T-cell (primary cell): ENCODE data around the gene CCDC63. TPM values are rescaled to one million over a fixed set of nuclear protein-coding genes. Genes with fewer than 3 reads are reported as not detected.

Source experiments
- ATAC-seq, 4 experiments: fragments of 200-7000 bp in 3 of 4; fragments of 150-1000 bp in 1 of 4; cut with Tn5 transposase; replicated peaks in 1 of 4; 1 replicate in 3 of 4; 2 replicates in 1 of 4; pipeline ENCODE4 v1.10.0; 2021; ENCODE audit warnings: moderate library complexity in 3 of 4, mild to moderate bottlenecking in 2 of 4, moderate number of reproducible peaks in 1 of 4
- CTCF ChIA-PET, 2 donors: fragments of 300-600 bp; sonication (Branson Sonifier 250); formaldehyde crosslinking; loops; one replicate each; lab custom pipeline; 2022; ENCODE audit warnings: antibody characterized with exemption in 2 of 2; lab: Charles Lee
- POLR2A ChIA-PET, 2 donors: fragments of 300-600 bp; sonication (Branson Sonifier 250); formaldehyde crosslinking; loops; one replicate each; lab custom pipeline; 2022; ENCODE audit warnings: antibody characterized with exemption in 2 of 2; lab: Charles Lee
- DNase-seq, 35 experiments: peaks; one replicate each; pipeline versions ENCODE4 v3.0.0 to v3.0.0-alpha.2; 2013 to 2023
- H3K27ac ChIP-seq: one replicate; pipeline ENCODE4 v1.5.1; 2013; ENCODE audit warnings: low read length
- H3K27me3 ChIP-seq, 2 experiments: replicated peaks in 1 of 2; 1 replicate in 1 of 2; 2 replicates in 1 of 2; pipeline versions ENCODE4 v1.6.1 to v1.7.0; 2013; ENCODE audit warnings: low read length in 1 of 2, mixed read lengths in 1 of 2; ENCODE audit not compliant: control insufficient read depth in 2 of 2, insufficient read depth in 2 of 2; ENCODE audit errors: extremely low read depth in 1 of 2
- H3K36me3 ChIP-seq, 2 donors: 1 replicate in 1 of 2; 2 replicates in 1 of 2; pipeline versions ENCODE4 v1.6.1 to v1.7.0; 2013; ENCODE audit warnings: low read length in 1 of 2; ENCODE audit not compliant: control insufficient read depth in 2 of 2, insufficient read depth in 1 of 2; ENCODE audit errors: extremely low read depth in 1 of 2
- H3K4me1 ChIP-seq, 2 experiments: 1 replicate in 1 of 2; 2 replicates in 1 of 2; pipeline versions ENCODE4 v1.6.1 to v1.7.0; 2013; ENCODE audit warnings: low read length in 2 of 2, mixed read lengths in 1 of 2; ENCODE audit not compliant: insufficient read depth in 2 of 2, control insufficient read depth in 1 of 2; ENCODE audit errors: extremely low read depth in 1 of 2
- H3K4me3 ChIP-seq, 2 donors: 1 replicate in 1 of 2; 2 replicates in 1 of 2; pipeline versions ENCODE4 v1.5.1 to v1.7.0; 2013; ENCODE audit warnings: mild to moderate bottlenecking in 2 of 2, low read length in 1 of 2, moderate library complexity in 1 of 2; ENCODE audit not compliant: control insufficient read depth in 1 of 2; ENCODE audit errors: extremely low read depth in 1 of 2
- H3K9me3 ChIP-seq: 2 replicates; pipeline ENCODE4 v1.7.0; 2013
- H3K27ac Mint-ChIP-seq, 2 donors: one replicate each; pipeline ENCODE4 v1.8.0; 2020 to 2021; ENCODE audit warnings: mild to moderate bottlenecking in 2 of 2, mixed read lengths in 2 of 2
- H3K27me3 Mint-ChIP-seq, 2 donors: one replicate each; pipeline ENCODE4 v1.8.0; 2021 to 2022; ENCODE audit warnings: mixed read lengths in 2 of 2
- H3K36me3 Mint-ChIP-seq: one replicate; pipeline ENCODE4 v1.8.0; 2021; ENCODE audit warnings: mixed read lengths
- H3K4me1 Mint-ChIP-seq, 3 donors: one replicate each; pipeline ENCODE4 v1.8.0; 2020 to 2022; ENCODE audit warnings: mixed read lengths in 3 of 3, mild to moderate bottlenecking in 1 of 3
- H3K4me3 Mint-ChIP-seq, 3 donors: one replicate each; pipeline ENCODE4 v1.8.0; 2020 to 2022; ENCODE audit warnings: mild to moderate bottlenecking in 3 of 3, mixed read lengths in 3 of 3, moderate library complexity in 3 of 3
- H3K9me3 Mint-ChIP-seq, 3 donors: one replicate each; pipeline ENCODE4 v1.8.0; 2020 to 2022; ENCODE audit warnings: mixed read lengths in 3 of 3
- WGBS: methylation state at CpG from one replicate; pipeline ENCODE4 v1.1.5; 2013; ENCODE audit warnings: missing lambda C conversion rate; ENCODE audit not compliant: insufficient coverage; 5-methylcytosine and 5-hydroxymethylcytosine counted together
- total RNA-seq, 35 experiments: library from RNA in 6 of 35; stranded (reverse) in 6 of 35; fragments of 120-200 nt in 1 of 35; gene quantifications; one replicate each; pipeline versions ENCODE4 v1.2.1 to v1.2.4 and lab custom pipeline; 2013 to 2026

The CCDC63 gene
- total RNA-seq, 5 donors from 2014 or later (not counting 1 experiment from before 2014, with no cell fraction given): not detected

GRCh38 chr12:110845339-110845682 lies 1.5 kb upstream of the CCDC63 start:
- Histone ChIP-seq H3K4me1 (peaks cover 0 to 9% of the 10 kb centered on the region in 2 experiments), H3K27me3 (peaks cover 0 to 41% of the 10 kb centered on the region in 2 experiments), H3K36me3 (no peaks in the 10 kb centered on the region), H3K27ac (no peak overlapping the region), H3K9me3 (no peaks in the 10 kb centered on the region), H3K4me3 (no peak overlapping the region)
- Mint-ChIP-seq H3K27ac (no peak overlapping the region), H3K36me3 (no peaks in the 10 kb centered on the region), H3K4me3 (no peak overlapping the region), H3K9me3 (no peaks in the 10 kb centered on the region), H3K27me3 (peaks cover 22 to 44% of the 10 kb centered on the region in 2 donors), H3K4me1 (peaks cover 0 to 6% (median 3%) of the 10 kb centered on the region in 3 donors)
- DNase-seq (no peak), ATAC-seq (no peak)
- ChIA-PET POLR2A (no interaction called here), CTCF (no interaction called here)
- 86% methylated on average over 2 of the region's 4 CpGs for WGBS

- no peak overlapping the region for H3K27ac Mint-ChIP-seq
- ATAC-seq (no peak), DNase-seq (no peak)
- H3K36me3 Mint-ChIP-seq: no peaks in the 10 kb centered on the region
- no peak overlapping the region for H3K4me3 ChIP-seq
- peaks cover 0 to 9% of the 10 kb centered on the region in 2 experiments for H3K4me1 ChIP-seq
- no peak overlapping the region for H3K4me3 Mint-ChIP-seq
- no peaks in the 10 kb centered on the region for H3K9me3 ChIP-seq
- H3K36me3 ChIP-seq: no peaks in the 10 kb centered on the region
- peaks cover 0 to 6% (median 3%) of the 10 kb centered on the region in 3 donors for H3K4me1 Mint-ChIP-seq
- H3K27me3 Mint-ChIP-seq: peaks cover 30 to 59% of the 10 kb centered on the region in 2 donors
- POLR2A ChIA-PET: no interaction called here
- CTCF ChIA-PET: no interaction called here
- H3K27ac ChIP-seq: no peak overlapping the region
- no peaks in the 10 kb centered on the region for H3K9me3 Mint-ChIP-seq
- peaks cover 0 to 45% of the 10 kb centered on the region in 2 experiments for H3K27me3 ChIP-seq
- 100% methylated on average over 2 of the region's 6 CpGs for WGBS
Measured at GRCh38 chr12:110848314-110848923, 1.6 kb downstream of the CCDC63 start.

GRCh38 chr12:110849221-110849620 lies 2.4 kb downstream of the CCDC63 start:
- Mint-ChIP-seq H3K4me3 (no peak overlapping the region), H3K4me1 (peaks cover 0 to 6% (median 3%) of the 10 kb centered on the region in 3 donors), H3K27me3 (peaks cover 34 to 62% of the 10 kb centered on the region in 2 donors), H3K9me3 (no peaks in the 10 kb centered on the region), H3K27ac (no peak overlapping the region), H3K36me3 (no peaks in the 10 kb centered on the region)
- no peak overlapping the region for H3K4me3 ChIP-seq
- ATAC-seq: no peak
- CTCF ChIA-PET: interaction anchor here in 1 of 2 donors (0.6 kb wide), 1 partner anchor 417 kb away, joined by 13 read pairs; no protein-coding TSS in a partner anchor
- no peaks in the 10 kb centered on the region for H3K9me3 ChIP-seq
- no peaks in the 10 kb centered on the region for H3K36me3 ChIP-seq
- 71% methylated on average over 1 of the region's 4 CpGs for WGBS
- H3K4me1 ChIP-seq: peaks cover 0 to 9% of the 10 kb centered on the region in 2 experiments
- H3K27ac ChIP-seq: no peak overlapping the region
- H3K27me3 ChIP-seq: peaks cover 0 to 46% of the 10 kb centered on the region in 2 experiments
- no peak for DNase-seq
- POLR2A ChIA-PET: no interaction called here

- ChIA-PET POLR2A (no interaction called here), CTCF (interaction anchor here in 1 of 2 donors (0.6 kb wide), 1 partner anchor 416 kb away, joined by 13 read pairs; no protein-coding TSS in a partner anchor)
- Histone ChIP-seq H3K27ac (no peak overlapping the region), H3K4me1 (peaks cover 0 to 9% of the 10 kb centered on the region in 2 experiments), H3K9me3 (no peaks in the 10 kb centered on the region), H3K27me3 (peaks cover 0 to 46% of the 10 kb centered on the region in 2 experiments), H3K4me3 (no peak overlapping the region), H3K36me3 (no peaks in the 10 kb centered on the region)
- Mint-ChIP-seq H3K27ac (no peak overlapping the region), H3K36me3 (no peaks in the 10 kb centered on the region), H3K4me1 (peaks cover 0 to 6% (median 3%) of the 10 kb centered on the region in 3 donors), H3K9me3 (no peaks in the 10 kb centered on the region), H3K4me3 (no peak overlapping the region), H3K27me3 (peaks cover 30 to 56% of the 10 kb centered on the region in 2 donors)
- 100% methylated on average over 2 of the region's 5 CpGs for WGBS
- no peak for DNase-seq
- ATAC-seq: no peak
Measured at GRCh38 chr12:110849748-110850403, 3.1 kb downstream of the CCDC63 start.

GRCh38 chr12:110850762-110851161 lies 4.0 kb downstream of the CCDC63 start:
- no peak overlapping the region for H3K4me3 Mint-ChIP-seq
- CTCF ChIA-PET: no interaction called here
- H3K4me1 ChIP-seq: peaks cover 0 to 9% of the 10 kb centered on the region in 2 experiments
- no peak overlapping the region for H3K27ac Mint-ChIP-seq
- H3K4me3 ChIP-seq: no peak overlapping the region
- DNase-seq (no peak), ATAC-seq (no peak)
- H3K36me3 ChIP-seq: no peaks in the 10 kb centered on the region
- peaks cover 0 to 6% (median 3%) of the 10 kb centered on the region in 3 donors for H3K4me1 Mint-ChIP-seq
- H3K9me3 Mint-ChIP-seq: no peaks in the 10 kb centered on the region
- 57% methylated on average over 5 of the region's 5 CpGs for WGBS
- H3K36me3 Mint-ChIP-seq: no peaks in the 10 kb centered on the region
- H3K27me3 Mint-ChIP-seq: peaks cover 30 to 49% of the 10 kb centered on the region in 2 donors
- no peaks in the 10 kb centered on the region for H3K9me3 ChIP-seq
- no peak overlapping the region for H3K27ac ChIP-seq
- POLR2A ChIA-PET: no interaction called here
- peaks cover 0 to 40% of the 10 kb centered on the region in 2 experiments for H3K27me3 ChIP-seq

GRCh38 chr12:110853836-110854235 lies 7.0 kb downstream of the CCDC63 start:
- WGBS: 100% methylated on average over 1 of the region's 4 CpGs
- POLR2A ChIA-PET: no interaction called here
- Histone ChIP-seq H3K4me3 (no peak overlapping the region), H3K36me3 (no peaks in the 10 kb centered on the region), H3K27ac (no peak overlapping the region), H3K27me3 (peaks cover 0 to 19% of the 10 kb centered on the region in 2 experiments), H3K9me3 (no peaks in the 10 kb centered on the region), H3K4me1 (no peaks in the 10 kb centered on the region)
- CTCF ChIA-PET: interaction anchor here in 1 of 2 donors (0.5 to 0.6 kb wide), 2 partner anchors 23 to 38 kb away, joined by 3 read pairs; no protein-coding TSS in a partner anchor
- Mint-ChIP-seq H3K4me1 (no peaks in the 10 kb centered on the region), H3K4me3 (no peak overlapping the region), H3K36me3 (no peaks in the 10 kb centered on the region), H3K9me3 (no peaks in the 10 kb centered on the region), H3K27ac (no peak overlapping the region), H3K27me3 (peaks cover 15 to 22% of the 10 kb centered on the region in 2 donors)
- DNase-seq (no peak), ATAC-seq (no peak)
